ENCODE results near the gene PIK3R1. TPM values are rescaled to one million over a fixed set of nuclear protein-coding genes. Genes with fewer than 3 reads are reported as not detected.
A peak's percentile ranks its signal among the peaks of the same experiment; 100 is the strongest.

Gene PIK3R1
- total and polyA plus RNA-seq, 10 of the 15 experiments (the other 5 are each of a cell fraction or from before 2014, with no cell fraction given), result 7.8 to 38.4 (median 15.7) TPM

DNA sequence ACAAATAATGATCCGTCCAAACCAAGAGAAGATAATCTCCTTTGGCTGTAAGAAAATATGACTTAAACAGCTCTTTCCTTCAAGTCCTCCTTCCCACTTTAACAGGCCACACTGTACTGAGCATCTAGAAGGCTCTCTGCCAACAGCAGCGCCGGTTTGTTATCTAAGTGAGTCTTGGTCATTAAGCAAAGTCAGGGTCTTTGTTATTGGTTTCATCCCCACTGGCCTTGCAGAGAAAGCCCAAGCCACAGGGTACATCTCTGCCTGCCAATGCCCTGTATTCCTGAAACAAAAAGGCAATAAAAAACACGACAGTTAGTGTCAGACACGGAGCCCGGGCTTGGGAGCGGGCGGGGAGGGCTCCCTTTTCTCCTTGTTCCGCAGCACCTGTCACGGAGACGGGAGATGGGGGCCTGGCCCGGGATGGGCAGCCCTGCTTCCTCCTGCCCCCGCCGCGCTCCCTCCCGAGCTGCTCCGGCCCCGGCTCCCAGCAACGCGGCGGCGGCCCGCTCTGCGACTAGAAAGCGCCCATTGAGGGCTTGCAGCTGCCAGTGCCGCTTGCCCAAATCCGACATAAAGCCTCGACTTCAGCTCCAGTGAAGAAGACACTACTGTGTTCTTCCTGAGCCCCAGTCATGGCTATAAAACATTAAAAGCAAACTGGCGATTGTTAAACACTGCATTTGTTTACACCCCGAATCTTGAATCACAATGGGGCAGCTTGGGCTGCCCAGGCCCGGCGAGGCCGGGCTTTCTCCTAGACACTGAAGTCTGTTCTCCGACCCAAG, 28.1 kb upstream of the PIK3R1 start (continued):
- TF ChIP-seq, protein P1, sequence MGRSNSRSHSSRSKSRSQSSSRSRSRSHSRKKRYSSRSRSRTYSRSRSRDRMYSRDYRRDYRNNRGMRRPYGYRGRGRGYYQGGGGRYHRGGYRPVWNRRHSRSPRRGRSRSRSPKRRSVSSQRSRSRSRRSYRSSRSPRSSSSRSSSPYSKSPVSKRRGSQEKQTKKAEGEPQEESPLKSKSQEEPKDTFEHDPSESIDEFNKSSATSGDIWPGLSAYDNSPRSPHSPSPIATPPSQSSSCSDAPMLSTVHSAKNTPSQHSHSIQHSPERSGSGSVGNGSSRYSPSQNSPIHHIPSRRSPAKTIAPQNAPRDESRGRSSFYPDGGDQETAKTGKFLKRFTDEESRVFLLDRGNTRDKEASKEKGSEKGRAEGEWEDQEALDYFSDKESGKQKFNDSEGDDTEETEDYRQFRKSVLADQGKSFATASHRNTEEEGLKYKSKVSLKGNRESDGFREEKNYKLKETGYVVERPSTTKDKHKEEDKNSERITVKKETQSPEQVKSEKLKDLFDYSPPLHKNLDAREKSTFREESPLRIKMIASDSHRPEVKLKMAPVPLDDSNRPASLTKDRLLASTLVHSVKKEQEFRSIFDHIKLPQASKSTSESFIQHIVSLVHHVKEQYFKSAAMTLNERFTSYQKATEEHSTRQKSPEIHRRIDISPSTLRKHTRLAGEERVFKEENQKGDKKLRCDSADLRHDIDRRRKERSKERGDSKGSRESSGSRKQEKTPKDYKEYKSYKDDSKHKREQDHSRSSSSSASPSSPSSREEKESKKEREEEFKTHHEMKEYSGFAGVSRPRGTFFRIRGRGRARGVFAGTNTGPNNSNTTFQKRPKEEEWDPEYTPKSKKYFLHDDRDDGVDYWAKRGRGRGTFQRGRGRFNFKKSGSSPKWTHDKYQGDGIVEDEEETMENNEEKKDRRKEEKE (IDR thresholded peaks at IDR 0.05), result no peak
- TF ChIP-seq ZBED1 (IDR thresholded peaks at IDR 0.05; ENCODE audit: borderline replicate concordance) (no peak), RCOR1 (conservative IDR thresholded peaks at IDR 0.05; ENCODE audit: low read depth, low read length) (no peak), FOS (IDR thresholded peaks at IDR 0.05; ENCODE audit: borderline replicate concordance, extremely low read depth, insufficient read length) (no peak)

DNA sequence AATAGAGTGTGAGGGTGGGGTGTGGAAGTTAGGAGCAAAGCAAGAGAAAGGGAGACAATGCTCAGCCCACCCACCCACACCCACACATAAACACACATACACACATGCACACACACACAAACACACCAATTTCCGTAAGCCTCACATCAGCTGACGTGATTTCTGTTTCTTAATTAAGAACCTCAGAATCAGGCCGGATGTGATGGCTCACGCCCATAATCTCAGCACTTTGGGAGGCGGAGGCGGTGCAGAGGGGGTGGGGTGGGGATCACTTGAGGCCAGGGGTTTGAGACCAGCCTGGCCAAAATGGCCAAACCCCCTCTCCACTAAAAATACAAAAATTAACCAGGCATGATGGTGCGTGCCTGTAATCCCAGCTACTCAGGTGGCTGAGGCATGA, 26.4 kb upstream of the PIK3R1 start:
- ChIA-PET RAD21 (ENCODE audit: unreplicated experiment) (interaction anchor here (0.7 kb wide), 1 partner anchor 33 kb away, joined by 3 read pairs; no protein-coding TSS in a partner anchor), POLR2A (no interaction called here), CTCF (no interaction called here), SMC1A (ENCODE audit: uncharacterized antibody, unreplicated experiment) (no interaction called here)
- BruUV-seq (replicated peaks), result no TSS peak
- Histone ChIP-seq H3K27ac (ENCODE audit: control insufficient read depth, insufficient read depth) (no peak overlapping the region), H3K36me3 (ENCODE audit: control insufficient read depth in 2 of 2, insufficient read depth in 2 of 2, low read length in 1 of 2) (no peaks in the 10 kb centered on the region), H3K4me2 (ENCODE audit: control insufficient read depth, insufficient read depth) (no peak overlapping the region), H3K4me1 (ENCODE audit: control insufficient read depth, insufficient read depth, low read length) (no peaks in the 10 kb centered on the region), H3K9me3 (replicated peaks; ENCODE audit: control insufficient read depth, insufficient read depth, low read length) (no peaks in the 10 kb centered on the region), H3K79me2 (ENCODE audit: control insufficient read depth, insufficient read depth, low read length) (no peaks in the 10 kb centered on the region), H3K9ac (ENCODE audit: control insufficient read depth, insufficient read depth, low read length) (no peak overlapping the region), H3K4me3 (no peak overlapping the region), H2AFZ (ENCODE audit: control insufficient read depth, low read depth, low read length) (no peak overlapping the region), H3K27me3 (replicated peaks in 1 of 2; ENCODE audit: control insufficient read depth in 2 of 2, insufficient read depth in 2 of 2, low read length in 1 of 2) (no peaks in the 10 kb centered on the region), H4K20me1 (ENCODE audit: control insufficient read depth, insufficient read depth) (no peaks in the 10 kb centered on the region)
- WGBS (ENCODE audit: insufficient coverage, insufficient replicate concordance, low lambda C conversion rate, missing lambda C conversion rate), result 53% methylated on average over 7 of the region's 7 CpGs
- no peak for FAIRE-seq
- no peak for DNase-seq (ENCODE audit: low read depth, low spot score)
- peak; percentile 56 for ATAC-seq
- in situ Hi-C loops (cut with MboI) (no loop called here), intact Hi-C loops (cut with micrococcal nuclease; ENCODE audit: unreplicated experiment) (no loop called here)
- no peak for TF ChIP-seq IKZF2 (IDR thresholded peaks at IDR 0.05)
- TF ChIP-seq GABPA (IDR thresholded peaks at IDR 0.05; ENCODE audit: low read depth), result no peak
- no peak for TF ChIP-seq CREM (IDR thresholded peaks at IDR 0.05; ENCODE audit: low read depth)
- no peak for TF ChIP-seq CBX5 (IDR thresholded peaks at IDR 0.05; ENCODE audit: low read depth)

Data from GM12878 (cell line).